B cell (primary cell): ENCODE results near the gene NAPB.

Experiments used
- CTCF ChIP-seq: fragments of 200-600 bp; IDR thresholded peaks from one replicate; pipeline ENCODE4 v1.8.0; 2022; ENCODE audit warnings: antibody characterized with exemption, mild to moderate bottlenecking
- EZH2 ChIP-seq: IDR thresholded peaks from 2 replicates; pipeline ENCODE4 v1.6.1; 2012; ENCODE audit warnings: borderline replicate concordance, low read depth, mild to moderate bottlenecking, moderate library complexity, low read length; ENCODE audit not compliant: insufficient read depth, poor library complexity, severe bottlenecking

GRCh38 chr20:23413862-23414422, 7.3 kb downstream of the NAPB start:
- TF ChIP-seq CTCF (no peak), EZH2 (no peak)
